ENCODE results near the gene IFT22. TPM values are rescaled to one million over a fixed set of nuclear protein-coding genes. Genes with fewer than 3 reads are reported as not detected.

Gene IFT22
- polyA plus RNA-seq, 1 of the 3 experiments (the other 2 are of a cell fraction), result 66.7 TPM

- TF ChIP-seq REST (IDR thresholded peaks at IDR 0.05; ENCODE audit: low read depth, low read length) (no peak), MEF2A (IDR thresholded peaks at IDR 0.05; ENCODE audit: borderline replicate concordance, low read depth) (no peak), USF1 (IDR thresholded peaks at IDR 0.05; ENCODE audit: borderline replicate concordance, low read depth) (no peak)
Measured at GRCh38 chr7:101332026-101332425, 10.4 kb upstream of the IFT22 start (continued).

GRCh38 chr7:101330011-101330484, 8.4 kb upstream of the IFT22 start:
- Histone ChIP-seq H3K4me3 (ENCODE audit: low read depth in 2 of 2, low read length in 1 of 2) (no peak overlapping the region), H3K36me3 (replicated peaks in 1 of 2; ENCODE audit: control insufficient read depth in 1 of 2, insufficient read depth in 2 of 2, low read length in 1 of 2) (no peaks in the 10 kb centered on the region), H2AFZ (ENCODE audit: low read depth) (no peak overlapping the region), H3K27ac (ENCODE audit: low read depth in 2 of 2, low read length in 1 of 2) (no peak overlapping the region), H3K4me2 (no peak overlapping the region), H3F3A (replicated peaks; ENCODE audit: insufficient read depth) (peaks cover 3% of the 10 kb centered on the region), H4K20me1 (ENCODE audit: insufficient read depth) (no peaks in the 10 kb centered on the region), H3K79me2 (ENCODE audit: insufficient read depth) (no peaks in the 10 kb centered on the region), H3K27me3 (ENCODE audit: insufficient read depth) (peaks cover 7% of the 10 kb centered on the region; the same call in 1 of the 2 replicates), H3K9me3 (no peaks in the 10 kb centered on the region), H3K9me2 (no peaks in the 10 kb centered on the region), H3K9ac (no peak overlapping the region), H3K4me1 (ENCODE audit: control insufficient read depth in 1 of 2, insufficient read depth in 2 of 2, low read depth in 1 of 2, low read length in 1 of 2) (peaks cover 0 to 3% of the 10 kb centered on the region in 2 experiments; a peak in 1 of 4 replicates)
- POLR2A ChIA-PET, result no interaction called here
- TF ChIP-seq FOXM1 (IDR thresholded peaks at IDR 0.05; ENCODE audit: low read depth) (no peak), RCOR1 (IDR thresholded peaks at IDR 0.05; ENCODE audit: low read length) (no peak), YY1 (IDR thresholded peaks at IDR 0.05; ENCODE audit: low read depth) (no peak), GATA2 (CRISPR knock-in tag; IDR thresholded peaks at IDR 0.05) (peak; percentile 44; the same call in 1 of the 2 replicates)
- 63% methylated on average over 15 of the region's 15 CpGs for WGBS (ENCODE audit: low lambda C conversion rate)
- CTCF ChIA-PET, result interaction anchor here (1.6 kb wide), 1 partner anchor 8 kb away, joined by 6 read pairs; the partner anchor contains the start of gene IFT22
- DNase-seq, result peak; percentile 51

GRCh38 chr7:101328159-101328558, 6.5 kb upstream of the IFT22 start:
- Histone ChIP-seq H2AFZ (ENCODE audit: low read depth) (no peak overlapping the region), H3K36me3 (replicated peaks in 1 of 2; ENCODE audit: control insufficient read depth in 1 of 2, insufficient read depth in 2 of 2, low read length in 1 of 2) (no peaks in the 10 kb centered on the region), H3K4me3 (ENCODE audit: low read depth in 2 of 2, low read length in 1 of 2) (no peak overlapping the region), H3K79me2 (ENCODE audit: insufficient read depth) (no peaks in the 10 kb centered on the region), H3K27me3 (ENCODE audit: insufficient read depth) (peaks cover 7% of the 10 kb centered on the region; the same call in 1 of the 2 replicates), H4K20me1 (ENCODE audit: insufficient read depth) (no peaks in the 10 kb centered on the region), H3K4me2 (no peak overlapping the region), H3K9ac (no peak overlapping the region), H3K4me1 (ENCODE audit: control insufficient read depth in 1 of 2, insufficient read depth in 2 of 2, low read depth in 1 of 2, low read length in 1 of 2) (peaks cover 0 to 3% of the 10 kb centered on the region in 2 experiments; a peak in 1 of 4 replicates), H3F3A (replicated peaks; ENCODE audit: insufficient read depth) (peaks cover 4% of the 10 kb centered on the region), H3K27ac (ENCODE audit: low read depth in 2 of 2, low read length in 1 of 2) (no peak overlapping the region), H3K9me3 (no peaks in the 10 kb centered on the region), H3K9me2 (no peaks in the 10 kb centered on the region)
- POLR2A ChIA-PET, result no interaction called here
- WGBS (ENCODE audit: low lambda C conversion rate), result 79% methylated on average over 5 of the region's 5 CpGs
- TF ChIP-seq RXRA (IDR thresholded peaks at IDR 0.05; ENCODE audit: borderline replicate concordance, low read depth), result no peak
- TF ChIP-seq MAX (IDR thresholded peaks at IDR 0.05; ENCODE audit: low read depth), result no peak
- TF ChIP-seq YY1 (IDR thresholded peaks at IDR 0.05; ENCODE audit: low read depth), result no peak
- TF ChIP-seq MEF2A (IDR thresholded peaks at IDR 0.05; ENCODE audit: borderline replicate concordance, low read depth), result no peak
- no peak for TF ChIP-seq ELF1 (IDR thresholded peaks at IDR 0.05)
- no peak for DNase-seq
- CTCF ChIA-PET, result interaction anchor here (1.9 to 2.7 kb wide), 3 partner anchors 83 to 180 kb away, joined by 6 to 14 read pairs (median 9); no protein-coding TSS in a partner anchor

Data from SK-N-SH (cell line).